ENCODE results near the gene GLMP.
"Not testable (repeated sequence)": the region's sequence is repeated elsewhere in the genome, so short reads cannot be mapped to it uniquely, and the experiment has no call there.

The GLMP gene, protein sequence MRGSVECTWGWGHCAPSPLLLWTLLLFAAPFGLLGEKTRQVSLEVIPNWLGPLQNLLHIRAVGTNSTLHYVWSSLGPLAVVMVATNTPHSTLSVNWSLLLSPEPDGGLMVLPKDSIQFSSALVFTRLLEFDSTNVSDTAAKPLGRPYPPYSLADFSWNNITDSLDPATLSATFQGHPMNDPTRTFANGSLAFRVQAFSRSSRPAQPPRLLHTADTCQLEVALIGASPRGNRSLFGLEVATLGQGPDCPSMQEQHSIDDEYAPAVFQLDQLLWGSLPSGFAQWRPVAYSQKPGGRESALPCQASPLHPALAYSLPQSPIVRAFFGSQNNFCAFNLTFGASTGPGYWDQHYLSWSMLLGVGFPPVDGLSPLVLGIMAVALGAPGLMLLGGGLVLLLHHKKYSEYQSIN

GRCh38 chr1:156295391-156295947, at the start of gene GLMP:
GLMP (minus strand) TSS chr1:156295679; CDS start chr1:156295645, 34 bp downstream.
- no peak for DNase-seq

GRCh38 chr1:156344409-156344808, 48.9 kb upstream of the GLMP start:
- no peak for DNase-seq

GRCh38 chr1:156342166-156342955, 46.9 kb upstream of the GLMP start:
- no peak for DNase-seq

- DNase-seq = peak; percentile 98
These were observed 42.9 kb upstream of the GLMP start, which contains the start of the genes CCT3 and TSACC for GRCh38 chr1:156338180-156338976. CCT3 (minus strand) TSS chr1:156338292; CDS start chr1:156338184, 108 bp downstream. TSACC (plus strand) TSS chr1:156338526; CDS start chr1:156339758, 1,232 bp downstream.

- DNase-seq = no peak
These were observed 42.4 kb upstream of the GLMP start for GRCh38 chr1:156337888-156338179.

GRCh38 chr1:156337052-156337887, 41.8 kb upstream of the GLMP start:
- DNase-seq = no peak

GRCh38 chr1:156336242-156336641, 40.8 kb upstream of the GLMP start:
- DNase-seq = no peak

DNA sequence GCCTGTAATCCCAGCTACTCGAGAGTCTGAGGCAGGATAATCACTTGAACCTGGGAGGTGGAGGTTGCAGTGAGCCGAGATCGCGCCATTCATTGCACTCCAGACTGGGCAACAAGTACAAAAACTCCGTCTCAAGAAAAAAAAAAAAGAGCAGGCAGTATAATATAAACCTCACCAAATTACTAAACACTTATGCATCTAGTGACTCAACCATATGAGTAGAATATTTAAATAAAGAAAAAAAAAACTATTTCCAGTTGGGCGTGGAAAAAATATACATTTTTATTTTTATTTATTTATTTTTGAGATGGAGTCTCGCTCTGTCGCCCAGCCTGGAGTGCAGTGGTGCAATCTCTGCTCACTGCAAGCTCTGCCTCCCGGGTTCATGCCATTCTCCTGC, 27.7 kb upstream of the GLMP start:
- not testable (repeated sequence) for DNase-seq

DNA sequence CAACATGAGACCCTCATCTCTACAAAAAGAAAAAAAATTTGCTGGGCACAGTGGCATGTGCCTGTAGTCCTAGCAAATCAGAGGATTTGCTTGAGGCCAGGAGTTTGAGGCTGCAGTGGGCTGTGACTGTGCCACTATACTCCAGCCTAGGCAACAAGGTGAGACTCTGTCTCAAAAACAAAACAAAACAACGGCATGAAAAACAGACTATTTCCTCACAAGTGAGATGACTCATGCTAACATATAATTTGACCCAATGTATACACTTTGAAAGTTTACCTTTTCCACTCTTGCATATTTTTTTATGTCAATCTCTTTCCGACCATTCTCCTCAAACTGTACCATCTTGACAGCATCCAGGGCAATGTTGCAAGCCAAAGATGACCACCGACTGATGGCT, 25.1 kb upstream of the GLMP start:
- DNase-seq = no peak

DNA sequence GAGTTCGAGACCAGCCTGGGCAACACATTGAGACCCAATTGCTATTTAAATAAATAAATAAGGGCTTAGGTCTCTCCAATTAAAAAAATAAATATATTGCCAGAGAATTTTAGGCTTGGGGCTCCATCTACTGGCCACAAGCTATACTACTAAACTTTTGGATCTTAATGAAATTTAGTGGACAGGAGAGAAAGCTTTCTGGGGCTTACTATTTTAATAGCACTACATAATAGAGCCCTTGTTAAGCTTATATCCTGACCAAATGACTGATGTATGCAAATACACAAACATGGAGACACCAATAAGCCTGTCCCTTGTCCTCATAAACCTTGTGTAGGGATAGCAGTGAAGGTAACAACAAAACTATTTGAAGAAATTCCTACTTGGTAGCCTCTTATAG, 24.2 kb upstream of the GLMP start:
- no peak for DNase-seq

- DNase-seq = no peak
These were observed 21.4 kb upstream of the GLMP start for GRCh38 chr1:156316909-156317308.

DNA sequence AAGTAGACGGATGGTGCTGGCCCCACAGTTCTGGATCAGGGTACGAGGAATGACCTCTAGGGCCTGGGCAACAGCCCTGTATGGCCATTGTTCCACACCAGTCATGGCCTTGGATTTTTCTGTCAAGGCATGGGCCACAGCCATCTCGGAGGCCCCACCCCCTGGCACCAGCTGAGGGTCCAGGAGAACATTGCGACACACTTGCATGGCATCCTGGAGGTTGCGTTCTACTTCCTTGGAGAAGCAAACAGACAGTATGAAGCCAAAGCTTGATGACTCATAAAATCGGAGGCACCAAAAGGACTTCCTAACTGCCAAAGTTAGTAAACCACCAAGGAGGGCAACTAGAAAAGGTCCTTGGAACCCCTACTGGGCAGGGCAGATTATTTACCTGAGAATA, 15.5 kb upstream of the GLMP start:
- peak; percentile 3 for DNase-seq

GRCh38 chr1:156308078-156308477, 12.6 kb upstream of the GLMP start:
- DNase-seq = no peak

GRCh38 chr1:156305215-156305614, 9.7 kb upstream of the GLMP start:
- DNase-seq = no peak

DNA sequence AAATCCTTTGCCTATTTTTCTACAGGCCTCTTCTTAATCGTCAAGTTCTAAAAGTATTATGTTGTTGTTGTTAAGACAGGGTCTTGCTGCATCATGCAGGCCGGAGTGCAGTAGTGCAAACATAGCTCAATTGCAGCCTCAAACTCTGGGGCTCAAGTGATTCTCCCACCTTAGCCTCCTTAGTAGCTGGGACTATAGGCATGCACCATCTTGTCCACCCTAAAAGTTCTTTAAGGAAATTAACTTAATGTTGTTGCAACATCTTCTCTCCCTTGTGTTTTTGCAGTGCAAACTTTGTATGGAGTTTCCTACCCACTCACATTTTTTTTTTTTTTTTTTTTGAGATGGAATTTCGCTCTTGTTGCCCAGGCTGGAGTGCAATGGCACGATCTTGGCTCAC, 7.8 kb upstream of the GLMP start:
- no peak for DNase-seq

- no peak for DNase-seq
These were observed 3.4 kb upstream of the GLMP start, which contains the start of gene VHLL for GRCh38 chr1:156298852-156299357. VHLL (minus strand) TSS chr1:156299307; CDS start chr1:156299189, 118 bp downstream.

DNA sequence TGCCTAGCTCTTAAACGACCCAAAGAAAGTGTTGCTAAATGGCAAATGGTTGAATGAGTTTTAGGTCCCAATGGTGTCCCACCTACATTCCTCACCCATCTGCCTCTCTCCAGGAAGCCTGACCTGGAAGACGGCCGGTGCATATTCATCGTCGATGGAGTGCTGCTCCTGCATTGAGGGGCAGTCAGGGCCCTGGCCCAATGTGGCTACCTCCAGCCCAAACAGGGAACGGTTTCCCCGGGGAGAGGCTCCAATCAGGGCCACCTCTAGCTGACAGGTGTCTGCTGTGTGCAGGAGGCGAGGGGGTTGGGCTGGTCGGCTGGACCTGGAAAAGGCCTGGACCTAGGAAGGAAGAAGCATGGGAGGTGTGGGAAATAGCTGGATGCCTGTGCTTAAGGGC, 1.6 kb downstream of the GLMP start:
- no peak for DNase-seq

DNA sequence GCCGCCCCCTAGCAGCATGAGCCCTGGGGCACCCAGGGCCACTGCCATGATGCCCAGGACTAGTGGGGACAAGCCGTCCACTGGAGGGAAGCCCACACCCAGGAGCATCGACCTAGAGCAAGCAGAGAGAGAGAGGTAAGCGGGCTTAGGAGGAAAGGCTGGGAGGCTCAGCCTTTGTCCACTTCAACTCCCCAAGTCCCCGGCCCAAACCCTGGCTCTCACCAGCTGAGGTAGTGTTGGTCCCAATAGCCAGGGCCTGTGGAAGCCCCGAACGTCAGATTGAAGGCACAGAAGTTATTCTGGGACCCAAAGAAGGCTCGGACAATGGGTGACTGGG, 2.4 kb downstream of the GLMP start:
- no peak for DNase-seq

GRCh38 chr1:156291226-156292061, 4.0 kb downstream of the GLMP start:
- no peak for DNase-seq

- DNase-seq = no peak
These were observed 5.6 kb downstream of the GLMP start for GRCh38 chr1:156289857-156290256.

DNA sequence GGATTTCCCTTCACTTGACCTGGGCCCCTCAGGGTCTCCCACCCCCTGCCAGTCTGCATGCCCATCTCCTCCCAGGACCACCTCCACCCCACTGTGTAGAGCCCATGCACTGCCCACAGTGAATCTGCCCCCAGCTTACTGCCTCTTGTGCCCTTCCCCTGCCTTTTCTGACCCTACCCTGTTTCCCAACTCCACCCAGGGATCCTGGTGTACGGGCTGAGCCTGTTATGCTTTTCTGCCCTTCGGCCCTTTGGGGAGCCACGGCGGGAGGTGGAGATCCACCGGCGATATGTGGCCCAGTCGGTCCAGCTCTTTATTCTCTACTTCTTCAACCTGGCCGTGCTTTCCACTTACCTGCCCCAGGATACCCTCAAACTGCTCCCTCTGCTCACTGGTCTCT, 9.4 kb downstream of the GLMP start:
- DNase-seq = no peak
